ENCODE data around the gene GIMAP2.

DNA sequence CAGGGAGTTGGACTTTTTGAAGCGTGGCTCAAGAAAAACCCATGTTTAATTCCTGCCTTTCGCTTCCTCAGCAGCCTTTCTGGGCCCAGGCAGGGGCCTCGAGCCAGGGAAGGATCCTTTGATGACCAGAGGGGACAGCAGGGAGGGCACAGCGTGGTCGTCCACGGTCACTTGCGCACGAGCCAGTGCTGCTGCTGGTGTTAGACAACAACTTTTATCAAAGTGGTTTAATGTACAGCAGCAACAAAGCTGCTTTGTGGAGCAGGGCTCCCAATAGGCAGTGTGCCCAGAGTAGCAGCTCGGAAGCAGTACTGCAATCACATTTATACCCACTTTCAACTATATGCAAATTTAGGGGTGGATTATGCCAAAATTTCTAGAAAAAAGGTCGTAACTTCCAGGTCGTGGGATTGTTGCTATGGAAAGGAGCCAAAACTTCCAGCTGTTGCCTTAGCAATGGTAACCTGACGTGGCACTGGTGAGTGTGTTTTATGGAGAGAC lies 37.0 kb downstream of the GIMAP2 start:
- TF ChIP-seq POLR2A (IDR thresholded peaks at IDR 0.05) (no peak), POLR2AphosphoS5 (IDR thresholded peaks at IDR 0.05) (no peak)
- TF ChIP-seq, protein P1, sequence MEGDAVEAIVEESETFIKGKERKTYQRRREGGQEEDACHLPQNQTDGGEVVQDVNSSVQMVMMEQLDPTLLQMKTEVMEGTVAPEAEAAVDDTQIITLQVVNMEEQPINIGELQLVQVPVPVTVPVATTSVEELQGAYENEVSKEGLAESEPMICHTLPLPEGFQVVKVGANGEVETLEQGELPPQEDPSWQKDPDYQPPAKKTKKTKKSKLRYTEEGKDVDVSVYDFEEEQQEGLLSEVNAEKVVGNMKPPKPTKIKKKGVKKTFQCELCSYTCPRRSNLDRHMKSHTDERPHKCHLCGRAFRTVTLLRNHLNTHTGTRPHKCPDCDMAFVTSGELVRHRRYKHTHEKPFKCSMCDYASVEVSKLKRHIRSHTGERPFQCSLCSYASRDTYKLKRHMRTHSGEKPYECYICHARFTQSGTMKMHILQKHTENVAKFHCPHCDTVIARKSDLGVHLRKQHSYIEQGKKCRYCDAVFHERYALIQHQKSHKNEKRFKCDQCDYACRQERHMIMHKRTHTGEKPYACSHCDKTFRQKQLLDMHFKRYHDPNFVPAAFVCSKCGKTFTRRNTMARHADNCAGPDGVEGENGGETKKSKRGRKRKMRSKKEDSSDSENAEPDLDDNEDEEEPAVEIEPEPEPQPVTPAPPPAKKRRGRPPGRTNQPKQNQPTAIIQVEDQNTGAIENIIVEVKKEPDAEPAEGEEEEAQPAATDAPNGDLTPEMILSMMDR (IDR thresholded peaks at IDR 0.05): no peak

Measured in sigmoid colon (tissue), 4 donors.